GM12875 (cell line): Measurements from ENCODE around the gene CLEC2B.

ENCODE experiments used
- H3K4me3 ChIP-seq: one replicate; pipeline ENCODE4 v1.5.1; 2011; ENCODE audit warnings: low read depth, low read length, control low read depth
- TF ChIP-seq, protein P1 (sequence below): IDR thresholded peaks from 2 replicates; pipeline ENCODE4 v1.5.1; 2011; ENCODE audit warnings: low read depth, mild to moderate bottlenecking, control low read depth, inconsistent platforms, low read length, moderate library complexity, borderline replicate concordance; ENCODE audit not compliant: insufficient read depth

The CLEC2B gene

GRCh38 chr12:9811621-9812020 is 57.5 kb downstream of the CLEC2B start:
- H3K4me3 ChIP-seq: no peak overlapping the region
- TF ChIP-seq, protein P1, sequence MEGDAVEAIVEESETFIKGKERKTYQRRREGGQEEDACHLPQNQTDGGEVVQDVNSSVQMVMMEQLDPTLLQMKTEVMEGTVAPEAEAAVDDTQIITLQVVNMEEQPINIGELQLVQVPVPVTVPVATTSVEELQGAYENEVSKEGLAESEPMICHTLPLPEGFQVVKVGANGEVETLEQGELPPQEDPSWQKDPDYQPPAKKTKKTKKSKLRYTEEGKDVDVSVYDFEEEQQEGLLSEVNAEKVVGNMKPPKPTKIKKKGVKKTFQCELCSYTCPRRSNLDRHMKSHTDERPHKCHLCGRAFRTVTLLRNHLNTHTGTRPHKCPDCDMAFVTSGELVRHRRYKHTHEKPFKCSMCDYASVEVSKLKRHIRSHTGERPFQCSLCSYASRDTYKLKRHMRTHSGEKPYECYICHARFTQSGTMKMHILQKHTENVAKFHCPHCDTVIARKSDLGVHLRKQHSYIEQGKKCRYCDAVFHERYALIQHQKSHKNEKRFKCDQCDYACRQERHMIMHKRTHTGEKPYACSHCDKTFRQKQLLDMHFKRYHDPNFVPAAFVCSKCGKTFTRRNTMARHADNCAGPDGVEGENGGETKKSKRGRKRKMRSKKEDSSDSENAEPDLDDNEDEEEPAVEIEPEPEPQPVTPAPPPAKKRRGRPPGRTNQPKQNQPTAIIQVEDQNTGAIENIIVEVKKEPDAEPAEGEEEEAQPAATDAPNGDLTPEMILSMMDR: no peak

DNA sequence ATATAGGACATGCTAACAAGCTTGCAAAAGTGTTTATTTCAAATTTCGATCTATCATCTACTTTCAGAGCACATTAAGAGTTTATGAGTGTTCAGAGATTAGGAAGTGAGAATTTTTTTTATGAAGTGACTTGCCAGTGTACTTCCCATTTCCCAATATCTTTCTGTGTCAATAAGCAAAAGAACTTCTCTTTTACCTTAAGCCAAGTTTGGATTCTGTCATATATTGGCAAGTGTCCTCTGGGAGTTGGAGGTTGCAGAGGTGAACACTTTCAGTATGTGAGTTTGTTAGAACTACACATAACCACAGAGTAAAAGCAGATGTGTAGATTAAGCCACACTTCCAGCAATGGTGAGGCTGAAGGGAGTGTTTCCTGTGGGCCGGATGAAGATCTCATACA is 58.5 kb downstream of the CLEC2B start:
- H3K4me3 ChIP-seq: no peak overlapping the region
- TF ChIP-seq, protein P1: no peak

DNA sequence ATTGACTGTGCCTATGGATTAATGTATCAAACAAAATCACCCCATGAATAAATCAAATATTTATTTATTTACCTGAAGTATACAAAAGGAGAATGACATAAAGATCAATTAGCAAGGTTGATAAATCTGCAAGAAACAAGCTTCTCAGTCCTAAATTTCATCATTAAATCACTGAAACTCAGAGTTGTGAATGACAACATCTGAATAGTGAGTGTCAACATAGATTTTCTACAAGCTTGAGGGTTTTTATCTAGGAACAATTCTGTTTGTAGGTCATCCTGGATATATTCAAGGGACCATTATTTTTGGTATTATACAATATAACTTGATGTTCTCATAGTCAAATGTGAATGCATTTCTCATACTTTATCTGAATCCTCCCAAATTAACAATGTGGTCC is 59.3 kb downstream of the CLEC2B start:
- TF ChIP-seq, protein P1: no peak

GRCh38 chr12:9809338-9809737 is 59.8 kb downstream of the CLEC2B start:
- H3K4me3 ChIP-seq: no peak overlapping the region
- TF ChIP-seq, protein P1: no peak

More for the DNA sequence above, 59.3 kb downstream of the CLEC2B start:
- H3K4me3 ChIP-seq: no peak overlapping the region

GRCh38 chr12:9808504-9808903 is 60.6 kb downstream of the CLEC2B start:
- TF ChIP-seq, protein P1: no peak

GRCh38 chr12:9806714-9807113 is 62.4 kb downstream of the CLEC2B start:
- H3K4me3 ChIP-seq: no peak overlapping the region
- TF ChIP-seq, protein P1: no peak

More at GRCh38 chr12:9808504-9808903, 60.6 kb downstream of the CLEC2B start:
- no peak overlapping the region for H3K4me3 ChIP-seq

DNA sequence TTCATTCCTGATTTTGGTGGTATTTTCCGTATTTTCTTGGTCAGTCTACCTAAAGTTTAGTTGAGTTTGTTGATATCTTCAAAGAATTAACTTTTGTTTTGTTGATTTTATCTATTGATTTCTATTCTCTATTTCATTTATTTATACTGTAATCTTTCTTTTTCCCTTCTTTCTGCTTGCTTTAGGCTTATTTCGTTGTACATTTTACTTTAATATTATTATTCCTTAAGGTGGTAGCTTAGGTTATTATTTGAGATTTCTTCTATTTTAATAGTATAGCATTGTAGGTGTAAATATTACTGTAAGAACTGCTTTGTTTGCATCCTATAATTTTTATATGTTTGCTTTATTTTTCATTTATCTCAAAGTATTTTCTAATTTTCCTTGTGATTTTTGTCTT is 63.3 kb downstream of the CLEC2B start:
- no peak overlapping the region for H3K4me3 ChIP-seq
- TF ChIP-seq, protein P1: no peak
